Activated effector memory CD4-positive, alpha-beta T cell treated with Interleukin-2 at 50 U/mL for 16 hours (primary cell): Measurements from ENCODE around the gene MIB2.
"Not testable (repeated sequence)": the region's sequence is repeated elsewhere in the genome, so short reads cannot be mapped to it uniquely, and the experiment has no call there.

Experiments used
- DNase-seq: peaks from one replicate; pipeline ENCODE4 v3.0.0-alpha.2; 2020

MIB2 gene

GRCh38 chr1:1628754-1629429 lies 13.6 kb downstream of the MIB2 start:
- DNase-seq = peak; percentile 27

GRCh38 chr1:1629430-1630190 lies 14.3 kb downstream of the MIB2 start:
- DNase-seq = peak; percentile 67

- DNase-seq = peak; percentile 94
Measured at GRCh38 chr1:1630191-1630964, 15.1 kb downstream of the MIB2 start.

- DNase-seq = no peak
Measured at GRCh38 chr1:1630965-1631781, 15.9 kb downstream of the MIB2 start.

GRCh38 chr1:1631782-1632420 lies 16.6 kb downstream of the MIB2 start, which contains the start of gene MMP23B:
Gene MMP23B (plus strand): TSS chr1:1632173. CDS start chr1:1632219, 46 bp downstream.
- DNase-seq = no peak

GRCh38 chr1:1633409-1633808 lies 18.1 kb downstream of the MIB2 start:
- not testable (repeated sequence) for DNase-seq

- DNase-seq = not testable (repeated sequence)
Measured at GRCh38 chr1:1634613-1635012, 19.3 kb downstream of the MIB2 start.

GRCh38 chr1:1636621-1637478 lies 21.6 kb downstream of the MIB2 start:
- not testable (repeated sequence) for DNase-seq

GRCh38 chr1:1637479-1637875 lies 22.2 kb downstream of the MIB2 start:
- not testable (repeated sequence) for DNase-seq

- not testable (repeated sequence) for DNase-seq
Measured at GRCh38 chr1:1638528-1638927, 23.2 kb downstream of the MIB2 start.

GRCh38 chr1:1639368-1639767 lies 24.1 kb downstream of the MIB2 start:
- DNase-seq = not testable (repeated sequence)

- not testable (repeated sequence) for DNase-seq
Measured at GRCh38 chr1:1640081-1640480, 24.8 kb downstream of the MIB2 start.

- DNase-seq = not testable (repeated sequence)
Measured at GRCh38 chr1:1640711-1641461, 25.6 kb downstream of the MIB2 start.

GRCh38 chr1:1646326-1646725 lies 31.0 kb downstream of the MIB2 start:
- not testable (repeated sequence) for DNase-seq

GRCh38 chr1:1647567-1648241 lies 32.4 kb downstream of the MIB2 start:
- not testable (repeated sequence) for DNase-seq

- not testable (repeated sequence) for DNase-seq
Measured at GRCh38 chr1:1648265-1648664, 33.0 kb downstream of the MIB2 start.

GRCh38 chr1:1658583-1659549 lies 43.6 kb downstream of the MIB2 start, which contains the start of gene CDK11B:
Gene CDK11B (minus strand): TSS chr1:1659004. CDS start chr1:1657485, 1,519 bp downstream.
- DNase-seq = peak; percentile 99

- DNase-seq = not testable (repeated sequence)
Measured at GRCh38 chr1:1662392-1662791, 47.1 kb downstream of the MIB2 start.
